Astrocyte (in vitro differentiated cells and primary cell): ENCODE results near the gene COL5A1. TPM values are rescaled to one million over a fixed set of nuclear protein-coding genes. Genes with fewer than 3 reads are reported as not detected.
A peak's percentile ranks its signal among the peaks of the same experiment; 100 is the strongest.

ENCODE experiments used
- DNase-seq: peaks from one replicate; pipeline ENCODE4 v3.0.0-alpha.2; 2010; ENCODE audit warnings: low read depth
- FAIRE-seq: peaks from 2 replicates; lab custom pipeline; 2011; peaks lifted over from hg19 to GRCh38; lab: Jason Lieb, UNC
- H2AFZ ChIP-seq: 2 replicates; pipeline ENCODE4 v1.6.0; 2012; ENCODE audit warnings: low read depth, low read length, inconsistent platforms
- H3K27ac ChIP-seq: 2 replicates; pipeline ENCODE4 v1.5.1; 2011; ENCODE audit warnings: low read depth, low read length, inconsistent platforms
- H3K27me3 ChIP-seq: 2 replicates; pipeline ENCODE4 v1.6.0; 2011; ENCODE audit warnings: low read length, inconsistent platforms; ENCODE audit not compliant: insufficient read depth
- H3K36me3 ChIP-seq: 2 replicates; pipeline ENCODE4 v1.5.1; 2011; ENCODE audit warnings: low read length, inconsistent platforms; ENCODE audit not compliant: insufficient read depth
- H3K4me1 ChIP-seq: 2 replicates; pipeline ENCODE4 v1.5.1; 2011; ENCODE audit warnings: low read length, inconsistent platforms; ENCODE audit not compliant: insufficient read depth
- H3K4me2 ChIP-seq: 2 replicates; pipeline ENCODE4 v1.6.0; 2012; ENCODE audit warnings: low read length, inconsistent platforms
- H3K4me3 ChIP-seq: 2 replicates; pipeline ENCODE4 v1.5.1; 2011; ENCODE audit warnings: low read depth, mild to moderate bottlenecking, low read length, inconsistent platforms; ENCODE audit not compliant: insufficient read depth
- H3K79me2 ChIP-seq: 2 replicates; pipeline ENCODE4 v1.6.0; 2012; ENCODE audit warnings: mild to moderate bottlenecking, low read length, inconsistent platforms; ENCODE audit not compliant: insufficient read depth
- H3K9ac ChIP-seq: 2 replicates; pipeline ENCODE4 v1.6.0; 2012; ENCODE audit warnings: mild to moderate bottlenecking, low read length, inconsistent platforms
- H3K9me3 ChIP-seq: 2 replicates; pipeline ENCODE4 v1.5.1; 2012; ENCODE audit warnings: low read depth, mild to moderate bottlenecking, low read length, inconsistent platforms; ENCODE audit not compliant: insufficient read depth
- H4K20me1 ChIP-seq: 2 replicates; pipeline ENCODE4 v1.6.0; 2012; ENCODE audit warnings: low read length, inconsistent platforms; ENCODE audit not compliant: insufficient read depth
- H3K27ac Mint-ChIP-seq: one replicate; pipeline ENCODE4 v1.8.0; 2021; ENCODE audit warnings: mild to moderate bottlenecking, mixed read lengths; ENCODE audit not compliant: unreplicated experiment
- H3K27me3 Mint-ChIP-seq: one replicate; pipeline ENCODE4 v1.8.0; 2021; ENCODE audit warnings: low read depth, mixed read lengths; ENCODE audit not compliant: unreplicated experiment
- H3K36me3 Mint-ChIP-seq: one replicate; pipeline ENCODE4 v1.8.0; 2021; ENCODE audit warnings: low read depth, mixed read lengths; ENCODE audit not compliant: unreplicated experiment
- H3K4me1 Mint-ChIP-seq: one replicate; pipeline ENCODE4 v1.8.0; 2021; ENCODE audit warnings: low read depth, mixed read lengths; ENCODE audit not compliant: unreplicated experiment
- H3K4me3 Mint-ChIP-seq: one replicate; pipeline ENCODE4 v1.8.0; 2021; ENCODE audit warnings: mild to moderate bottlenecking, moderate library complexity, mixed read lengths; ENCODE audit not compliant: unreplicated experiment
- H3K9me3 Mint-ChIP-seq: one replicate; pipeline ENCODE4 v1.8.0; 2021; ENCODE audit warnings: mild to moderate bottlenecking, mixed read lengths; ENCODE audit not compliant: unreplicated experiment
- EZH2 ChIP-seq: IDR thresholded peaks from 2 replicates; pipeline ENCODE4 v1.6.1; 2012; ENCODE audit warnings: mild to moderate bottlenecking, low read length, inconsistent platforms; ENCODE audit not compliant: insufficient read depth
- total RNA-seq: library from RNA; stranded (reverse); gene quantifications from 2 replicates; pipeline ENCODE4 v1.2.1, GENCODE V29; 2021
- TF ChIP-seq, protein P1 (sequence below): IDR thresholded peaks from 2 replicates; pipeline ENCODE4 v1.5.1; 2011; ENCODE audit warnings: low read depth, mild to moderate bottlenecking, inconsistent platforms, low read length, moderate library complexity; ENCODE audit not compliant: insufficient read depth

COL5A1 gene
- total RNA-seq, 1 donor from 2014 or later, result 1,055 TPM

DNA sequence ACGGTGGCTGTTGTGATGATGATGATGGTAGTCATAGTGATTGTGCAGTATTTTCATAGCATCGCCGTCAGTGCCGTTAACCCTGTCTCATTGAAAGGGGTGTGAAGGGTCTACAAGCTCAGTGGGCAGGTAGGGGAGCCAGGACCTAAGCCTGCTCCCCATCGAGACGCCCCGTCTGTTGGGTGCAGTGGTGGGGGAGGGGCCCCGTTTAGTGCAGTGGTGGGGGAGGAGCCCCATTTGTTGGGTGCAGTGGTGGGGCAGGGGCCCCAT lies 68.6 kb downstream of the COL5A1 start:
- Mint-ChIP-seq H3K27me3 (no peaks in the 10 kb centered on the region), H3K36me3 (peaks cover 27% of the 10 kb centered on the region), H3K4me1 (peaks cover 49% of the 10 kb centered on the region), H3K4me3 (peak overlapping the region; percentile 50), H3K9me3 (peaks cover 2% of the 10 kb centered on the region), H3K27ac (peak overlapping the region; percentile 72)
- Histone ChIP-seq H3K27me3 (no peaks in the 10 kb centered on the region), H3K9me3 (peaks cover 4% of the 10 kb centered on the region), H3K4me3 (no peak overlapping the region), H3K9ac (peak overlapping the region; percentile 21), H3K4me2 (no peak overlapping the region), H3K36me3 (peaks cover 29% of the 10 kb centered on the region), H2AFZ (no peak overlapping the region), H3K79me2 (peaks cover 93% of the 10 kb centered on the region), H4K20me1 (peaks cover 97% of the 10 kb centered on the region), H3K4me1 (peaks cover 36% of the 10 kb centered on the region), H3K27ac (peak overlapping the region; percentile 32)
- TF ChIP-seq EZH2, result no peak
- TF ChIP-seq, protein P1, sequence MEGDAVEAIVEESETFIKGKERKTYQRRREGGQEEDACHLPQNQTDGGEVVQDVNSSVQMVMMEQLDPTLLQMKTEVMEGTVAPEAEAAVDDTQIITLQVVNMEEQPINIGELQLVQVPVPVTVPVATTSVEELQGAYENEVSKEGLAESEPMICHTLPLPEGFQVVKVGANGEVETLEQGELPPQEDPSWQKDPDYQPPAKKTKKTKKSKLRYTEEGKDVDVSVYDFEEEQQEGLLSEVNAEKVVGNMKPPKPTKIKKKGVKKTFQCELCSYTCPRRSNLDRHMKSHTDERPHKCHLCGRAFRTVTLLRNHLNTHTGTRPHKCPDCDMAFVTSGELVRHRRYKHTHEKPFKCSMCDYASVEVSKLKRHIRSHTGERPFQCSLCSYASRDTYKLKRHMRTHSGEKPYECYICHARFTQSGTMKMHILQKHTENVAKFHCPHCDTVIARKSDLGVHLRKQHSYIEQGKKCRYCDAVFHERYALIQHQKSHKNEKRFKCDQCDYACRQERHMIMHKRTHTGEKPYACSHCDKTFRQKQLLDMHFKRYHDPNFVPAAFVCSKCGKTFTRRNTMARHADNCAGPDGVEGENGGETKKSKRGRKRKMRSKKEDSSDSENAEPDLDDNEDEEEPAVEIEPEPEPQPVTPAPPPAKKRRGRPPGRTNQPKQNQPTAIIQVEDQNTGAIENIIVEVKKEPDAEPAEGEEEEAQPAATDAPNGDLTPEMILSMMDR, result no peak
- DNase-seq (no peak), FAIRE-seq (no peak)

DNA sequence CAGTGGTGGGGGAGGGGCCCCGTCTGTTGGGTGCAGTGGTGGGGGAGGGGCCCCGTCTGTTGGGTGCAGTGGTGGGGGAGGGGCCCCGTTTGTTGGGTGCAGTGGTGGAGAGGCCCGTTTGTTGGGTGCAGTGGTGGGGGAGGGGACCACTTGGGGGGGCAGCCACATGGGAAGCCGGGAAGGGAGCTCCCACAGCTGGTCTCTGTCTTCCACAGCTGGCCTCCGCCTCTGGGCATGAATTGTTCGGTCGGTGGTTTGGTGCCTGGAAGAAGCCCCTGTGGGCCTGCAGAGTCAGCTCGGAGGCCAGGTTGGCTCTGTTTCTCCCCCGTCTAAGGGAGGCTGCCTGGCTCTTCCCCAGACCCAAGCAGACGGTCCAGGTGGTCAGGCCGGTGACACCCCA lies 69.3 kb downstream of the COL5A1 start:
- H3K36me3 Mint-ChIP-seq, result peaks cover 32% of the 10 kb centered on the region
- Histone ChIP-seq H4K20me1 (peaks cover 97% of the 10 kb centered on the region), H3K9me3 (peaks cover 4% of the 10 kb centered on the region), H3K36me3 (peaks cover 29% of the 10 kb centered on the region), H3K4me2 (no peak overlapping the region), H3K27me3 (no peaks in the 10 kb centered on the region), H3K4me3 (no peak overlapping the region), H2AFZ (no peak overlapping the region), H3K4me1 (peaks cover 32% of the 10 kb centered on the region), H3K9ac (no peak overlapping the region), H3K27ac (peak overlapping the region; percentile 18), H3K79me2 (peaks cover 93% of the 10 kb centered on the region)
- TF ChIP-seq, protein P1, result no peak
- H3K9me3 Mint-ChIP-seq, result peaks cover 2% of the 10 kb centered on the region
- H3K4me1 Mint-ChIP-seq, result peaks cover 54% of the 10 kb centered on the region
- DNase-seq (no peak), FAIRE-seq (no peak)
- peak overlapping the region; percentile 66 for H3K27ac Mint-ChIP-seq
- H3K27me3 Mint-ChIP-seq, result no peaks in the 10 kb centered on the region
- no peak overlapping the region for H3K4me3 Mint-ChIP-seq

DNA sequence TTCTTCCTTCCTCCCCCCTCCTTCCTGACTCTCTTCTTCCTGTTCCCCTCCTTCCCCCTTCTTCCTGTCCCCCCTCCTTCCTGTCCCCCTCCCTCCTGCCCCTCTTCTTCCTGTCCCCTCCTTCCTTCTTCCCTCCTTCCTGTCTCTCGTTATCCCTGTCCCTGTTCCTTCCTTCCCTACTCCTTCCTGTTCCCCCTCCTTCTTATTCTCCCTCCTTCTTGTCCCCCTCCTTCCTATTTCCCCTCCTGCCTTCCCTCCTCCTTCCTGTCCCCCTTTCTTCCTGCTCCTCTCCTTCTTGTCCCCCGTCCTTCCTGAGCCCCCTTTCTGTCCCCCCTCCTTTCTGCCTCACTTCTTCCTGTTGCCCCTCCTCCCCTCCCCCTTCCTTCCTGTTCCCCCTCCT lies 70.6 kb downstream of the COL5A1 start:
- Mint-ChIP-seq H3K4me3 (no peak overlapping the region), H3K9me3 (peaks cover 2% of the 10 kb centered on the region), H3K27ac (no peak overlapping the region), H3K36me3 (peaks cover 35% of the 10 kb centered on the region), H3K4me1 (peaks cover 58% of the 10 kb centered on the region), H3K27me3 (no peaks in the 10 kb centered on the region)
- TF ChIP-seq EZH2, result no peak
- TF ChIP-seq, protein P1, result no peak
- Histone ChIP-seq H3K36me3 (peaks cover 29% of the 10 kb centered on the region), H3K4me3 (no peak overlapping the region), H3K27me3 (no peaks in the 10 kb centered on the region), H4K20me1 (peaks cover 97% of the 10 kb centered on the region), H2AFZ (no peak overlapping the region), H3K9ac (no peak overlapping the region), H3K79me2 (peaks cover 93% of the 10 kb centered on the region), H3K9me3 (peaks cover 4% of the 10 kb centered on the region), H3K27ac (no peak overlapping the region), H3K4me2 (no peak overlapping the region), H3K4me1 (peaks cover 19% of the 10 kb centered on the region)
- DNase-seq, result no peak
- no peak for FAIRE-seq
